SK-N-SH (cell line): Measurements from ENCODE around the gene NLRP4. TPM values are rescaled to one million over a fixed set of nuclear protein-coding genes. Genes with fewer than 3 reads are reported as not detected.

Source experiments
- CTCF ChIA-PET: fragments of 300-600, 350-600 bp; formaldehyde crosslinking; extraction: SDS; loops from one replicate; lab custom pipeline; 2021; lab: Yijun Ruan, JAX
- POLR2A ChIA-PET: fragments of 350-600 bp; sonication (Branson Sonifier 250); formaldehyde crosslinking; extraction: SDS; loops from one replicate; lab custom pipeline; 2020; ENCODE audit warnings: antibody characterized with exemption, inconsistent platforms; lab: Yijun Ruan, JAX
- DNase-seq: peaks from one replicate; pipeline ENCODE4 v3.0.0; 2012
- H2AFZ ChIP-seq: fragments of 200-600 bp; sonication (generic); 2 replicates; pipeline ENCODE4 v1.8.1; 2016; ENCODE audit warnings: antibody characterized with exemption, mild to moderate bottlenecking, low read depth
- H3F3A ChIP-seq: fragments of 200-600 bp; sonication (generic); replicated peaks from 2 replicates; pipeline ENCODE3; 2016; ENCODE audit warnings: antibody characterized with exemption, mild to moderate bottlenecking; ENCODE audit not compliant: insufficient read depth
- H3K27ac ChIP-seq, 2 experiments: fragments of 200-500 bp in 1 of 2; fragments of 200-600 bp in 1 of 2; sonication (Bioruptor generic) in 1 of 2; sonication (generic), shearing (Covaris generic) in 1 of 2; 2 replicates each; pipeline versions ENCODE4 v1.5.1 to v1.6.1; 2014 to 2016; ENCODE audit warnings: low read depth in 2 of 2, inconsistent platforms in 1 of 2, low read length in 1 of 2, mild to moderate bottlenecking in 1 of 2, mixed read lengths in 1 of 2
- H3K27me3 ChIP-seq: fragments of 200-600 bp; sonication (generic), shearing (Covaris generic); 2 replicates; pipeline ENCODE4 v1.6.1; 2016; ENCODE audit warnings: mixed run types; ENCODE audit not compliant: insufficient read depth
- H3K36me3 ChIP-seq, 2 experiments: fragments of 200-500 bp in 1 of 2; fragments of 200-600 bp in 1 of 2; sonication (Bioruptor generic) in 1 of 2; sonication (generic) in 1 of 2; replicated peaks in 1 of 2; 2 replicates each; pipeline versions ENCODE3 to v1.5.1; 2014 to 2016; ENCODE audit warnings: low read length in 1 of 2, mild to moderate bottlenecking in 1 of 2; ENCODE audit not compliant: insufficient read depth in 2 of 2, control insufficient read depth in 1 of 2
- H3K4me1 ChIP-seq, 2 experiments: fragments of 200-500 bp in 1 of 2; fragments of 200-600 bp in 1 of 2; sonication (Bioruptor generic) in 1 of 2; sonication (generic), shearing (Covaris generic) in 1 of 2; 2 replicates each; pipeline versions ENCODE4 v1.5.1 to v1.6.1; 2014 to 2016; ENCODE audit warnings: low read depth in 1 of 2, low read length in 1 of 2, mixed run types in 1 of 2; ENCODE audit not compliant: insufficient read depth in 2 of 2, control insufficient read depth in 1 of 2
- H3K4me2 ChIP-seq: fragments of 200-600 bp; sonication (generic), shearing (Covaris generic); 2 replicates; pipeline ENCODE4 v1.6.1; 2017; ENCODE audit warnings: mixed run types
- H3K4me3 ChIP-seq, 2 experiments: fragments of 200-500 bp in 1 of 2; fragments of 200-600 bp in 1 of 2; sonication (Bioruptor generic) in 1 of 2; sonication (generic), shearing (Covaris generic) in 1 of 2; 2 replicates each; pipeline versions ENCODE4 v1.5.1 to v1.8.1; 2014 to 2016; ENCODE audit warnings: low read depth in 2 of 2, inconsistent platforms in 1 of 2, low read length in 1 of 2, mild to moderate bottlenecking in 1 of 2, mixed read lengths in 1 of 2, moderate library complexity in 1 of 2
- H3K79me2 ChIP-seq: fragments of 200-600 bp; sonication (generic); 2 replicates; pipeline ENCODE4 v1.8.1; 2017; ENCODE audit warnings: mild to moderate bottlenecking; ENCODE audit not compliant: insufficient read depth
- H3K9ac ChIP-seq: fragments of 200-600 bp; sonication (generic); 2 replicates; pipeline ENCODE4 v1.6.1; 2017; ENCODE audit warnings: mixed run types
- H3K9me2 ChIP-seq: fragments of 200-600 bp; sonication (generic); 2 replicates; pipeline ENCODE4 v1.6.1; 2017; ENCODE audit warnings: mixed run types
- H3K9me3 ChIP-seq: fragments of 200-600 bp; sonication (generic); 2 replicates; pipeline ENCODE4 v1.6.1; 2017; ENCODE audit warnings: mixed run types, mild to moderate bottlenecking, moderate library complexity
- H4K20me1 ChIP-seq: fragments of 200-600 bp; sonication (generic); 2 replicates; pipeline ENCODE4 v1.6.1; 2017; ENCODE audit warnings: mild to moderate bottlenecking, mixed run types; ENCODE audit not compliant: insufficient read depth
- CHD2 ChIP-seq: fragments of 150-350 bp; IDR thresholded peaks from 2 replicates; pipeline ENCODE4 v1.6.1; 2018; ENCODE audit warnings: low read length; ENCODE audit not compliant: partially characterized antibody
- FOSL2 ChIP-seq: IDR thresholded peaks from 2 replicates; pipeline ENCODE4 v1.4.0; 2012; ENCODE audit warnings: low read depth, mild to moderate bottlenecking, moderate library complexity, borderline replicate concordance
- GABPA ChIP-seq: IDR thresholded peaks from 2 replicates; pipeline ENCODE4 v1.4.0; 2012; ENCODE audit warnings: low read depth, mild to moderate bottlenecking
- GATA2 ChIP-seq: sonication (generic); formaldehyde crosslinking; IDR thresholded peaks from 2 replicates; pipeline ENCODE4 v1.5.0; 2020; ENCODE audit warnings: mild to moderate bottlenecking, missing genetic modification reagents
- MEF2A ChIP-seq: IDR thresholded peaks from 2 replicates; pipeline ENCODE4 v1.4.0; 2012; ENCODE audit warnings: low read depth, borderline replicate concordance
- SIN3A ChIP-seq: IDR thresholded peaks from 2 replicates; pipeline ENCODE4 v1.6.1; 2012; ENCODE audit warnings: low read depth, mild to moderate bottlenecking, low read length, moderate library complexity, borderline replicate concordance
- TAF1 ChIP-seq: IDR thresholded peaks from 2 replicates; pipeline ENCODE4 v1.6.1; 2012; ENCODE audit warnings: low read depth, mild to moderate bottlenecking, low read length, moderate library complexity, borderline replicate concordance
- TCF12 ChIP-seq: IDR thresholded peaks from 2 replicates; pipeline ENCODE4 v1.4.0; 2012
- YY1 ChIP-seq: IDR thresholded peaks from 2 replicates; pipeline ENCODE4 v1.4.0; 2012; ENCODE audit warnings: low read depth, mild to moderate bottlenecking
- WGBS: methylation state at CpG from one replicate; pipeline ENCODE4 v1.1.6; 2017; ENCODE audit warnings: low lambda C conversion rate; 5-methylcytosine and 5-hydroxymethylcytosine counted together
- polyA plus RNA-seq, 3 experiments: library from polyadenylated mRNA; depleted of rRNA; stranded (reverse); fragments of >200 nt; gene quantifications; 2 replicates each; pipeline ENCODE4 v1.2.3, GENCODE V29; 2012
- TF ChIP-seq, protein P1 (sequence below): IDR thresholded peaks from 2 replicates; pipeline ENCODE4 v1.4.0; 2012; ENCODE audit warnings: low read depth, borderline replicate concordance
- TF ChIP-seq, protein P2 (sequence below): fragments of 200-600 bp; sonication (generic); IDR thresholded peaks from 2 replicates; pipeline ENCODE4 v1.6.1; 2017; ENCODE audit warnings: antibody characterized with exemption, mild to moderate bottlenecking, moderate library complexity

Gene NLRP4
- polyA plus RNA-seq, 1 of the 3 experiments (the other 2 are of a cell fraction), result 0.02 TPM

GRCh38 chr19:55913643-55914268 lies 77.4 kb downstream of the NLRP4 start:
- 0% methylated on average over 7 of the region's 9 CpGs for WGBS
- CTCF ChIA-PET, result interaction anchor here (0.7 to 1.6 kb wide), 3 partner anchors 10 to 23 kb away, joined by 3 to 4 read pairs (median 4); no protein-coding TSS in a partner anchor
- TF ChIP-seq, protein P1, sequence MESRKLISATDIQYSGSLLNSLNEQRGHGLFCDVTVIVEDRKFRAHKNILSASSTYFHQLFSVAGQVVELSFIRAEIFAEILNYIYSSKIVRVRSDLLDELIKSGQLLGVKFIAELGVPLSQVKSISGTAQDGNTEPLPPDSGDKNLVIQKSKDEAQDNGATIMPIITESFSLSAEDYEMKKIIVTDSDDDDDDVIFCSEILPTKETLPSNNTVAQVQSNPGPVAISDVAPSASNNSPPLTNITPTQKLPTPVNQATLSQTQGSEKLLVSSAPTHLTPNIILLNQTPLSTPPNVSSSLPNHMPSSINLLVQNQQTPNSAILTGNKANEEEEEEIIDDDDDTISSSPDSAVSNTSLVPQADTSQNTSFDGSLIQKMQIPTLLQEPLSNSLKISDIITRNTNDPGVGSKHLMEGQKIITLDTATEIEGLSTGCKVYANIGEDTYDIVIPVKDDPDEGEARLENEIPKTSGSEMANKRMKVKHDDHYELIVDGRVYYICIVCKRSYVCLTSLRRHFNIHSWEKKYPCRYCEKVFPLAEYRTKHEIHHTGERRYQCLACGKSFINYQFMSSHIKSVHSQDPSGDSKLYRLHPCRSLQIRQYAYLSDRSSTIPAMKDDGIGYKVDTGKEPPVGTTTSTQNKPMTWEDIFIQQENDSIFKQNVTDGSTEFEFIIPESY, result no peak
- TF ChIP-seq, protein P2, sequence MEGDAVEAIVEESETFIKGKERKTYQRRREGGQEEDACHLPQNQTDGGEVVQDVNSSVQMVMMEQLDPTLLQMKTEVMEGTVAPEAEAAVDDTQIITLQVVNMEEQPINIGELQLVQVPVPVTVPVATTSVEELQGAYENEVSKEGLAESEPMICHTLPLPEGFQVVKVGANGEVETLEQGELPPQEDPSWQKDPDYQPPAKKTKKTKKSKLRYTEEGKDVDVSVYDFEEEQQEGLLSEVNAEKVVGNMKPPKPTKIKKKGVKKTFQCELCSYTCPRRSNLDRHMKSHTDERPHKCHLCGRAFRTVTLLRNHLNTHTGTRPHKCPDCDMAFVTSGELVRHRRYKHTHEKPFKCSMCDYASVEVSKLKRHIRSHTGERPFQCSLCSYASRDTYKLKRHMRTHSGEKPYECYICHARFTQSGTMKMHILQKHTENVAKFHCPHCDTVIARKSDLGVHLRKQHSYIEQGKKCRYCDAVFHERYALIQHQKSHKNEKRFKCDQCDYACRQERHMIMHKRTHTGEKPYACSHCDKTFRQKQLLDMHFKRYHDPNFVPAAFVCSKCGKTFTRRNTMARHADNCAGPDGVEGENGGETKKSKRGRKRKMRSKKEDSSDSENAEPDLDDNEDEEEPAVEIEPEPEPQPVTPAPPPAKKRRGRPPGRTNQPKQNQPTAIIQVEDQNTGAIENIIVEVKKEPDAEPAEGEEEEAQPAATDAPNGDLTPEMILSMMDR, result peak; percentile 52

DNA sequence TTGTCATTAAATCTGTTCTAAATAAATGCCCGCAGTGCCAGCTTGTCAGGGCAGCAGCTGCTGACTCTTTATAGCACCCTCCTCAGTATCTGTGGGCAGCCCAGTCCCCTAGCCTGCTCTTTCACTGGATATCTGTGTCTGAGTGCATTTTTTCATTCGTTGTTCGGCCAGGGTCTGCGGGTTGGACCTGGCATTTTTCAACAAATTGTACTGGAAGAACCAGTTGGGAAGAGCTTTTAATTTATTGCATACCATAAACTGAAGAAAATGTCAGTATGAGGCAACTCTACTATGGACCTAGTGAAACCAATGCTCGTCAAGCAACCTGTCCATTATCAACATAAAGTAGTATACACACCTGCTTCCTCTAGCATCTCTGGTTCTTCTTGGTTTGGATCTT lies 87.2 kb downstream of the NLRP4 start:
- no peaks in the 10 kb centered on the region for H3K27me3 ChIP-seq
- no peaks in the 10 kb centered on the region for H3K9me3 ChIP-seq
- H3K36me3 ChIP-seq, result no peaks in the 10 kb centered on the region
- H2AFZ ChIP-seq, result no peak overlapping the region
- no peak overlapping the region for H3K27ac ChIP-seq
- no peak for DNase-seq
- ChIA-PET POLR2A (no interaction called here), CTCF (interaction anchor here (1.2 kb wide), 1 partner anchor 10 kb away, joined by 4 read pairs; no protein-coding TSS in a partner anchor)
- no peak overlapping the region for H3K9ac ChIP-seq
- H3K4me1 ChIP-seq, result no peaks in the 10 kb centered on the region
- no peaks in the 10 kb centered on the region for H3K9me2 ChIP-seq
- H3K79me2 ChIP-seq, result no peaks in the 10 kb centered on the region
- 0% methylated on average over 5 of the region's 5 CpGs for WGBS
- H4K20me1 ChIP-seq, result no peaks in the 10 kb centered on the region
- no peak for TF ChIP-seq GABPA
- no peak for TF ChIP-seq TAF1
- no peak for TF ChIP-seq CHD2
- no peak for TF ChIP-seq MEF2A
- TF ChIP-seq TCF12, result no peak
- no peak for TF ChIP-seq GATA2
- TF ChIP-seq, protein P1, result no peak
- TF ChIP-seq YY1, result no peak
- no peak for TF ChIP-seq SIN3A
- TF ChIP-seq FOSL2, result no peak
- no peaks in the 10 kb centered on the region for H3F3A ChIP-seq
- H3K4me3 ChIP-seq, result no peak overlapping the region
- no peak overlapping the region for H3K4me2 ChIP-seq

More at GRCh38 chr19:55913643-55914268, 77.4 kb downstream of the NLRP4 start:
- H3K27ac ChIP-seq, result no peak overlapping the region
- H3K4me3 ChIP-seq, result no peak overlapping the region
- H3K9me2 ChIP-seq, result no peaks in the 10 kb centered on the region
- H3K36me3 ChIP-seq, result no peaks in the 10 kb centered on the region
- no peaks in the 10 kb centered on the region for H4K20me1 ChIP-seq
- peaks cover 7% of the 10 kb centered on the region; the same call in 1 of the 2 replicates for H3K27me3 ChIP-seq
- no peak overlapping the region for H3K4me2 ChIP-seq
- no peak overlapping the region for H2AFZ ChIP-seq
- H3F3A ChIP-seq, result no peaks in the 10 kb centered on the region
- no peaks in the 10 kb centered on the region for H3K79me2 ChIP-seq
- no peak overlapping the region for H3K9ac ChIP-seq
- POLR2A ChIA-PET, result no interaction called here
- H3K9me3 ChIP-seq, result no peaks in the 10 kb centered on the region
- DNase-seq, result peak; percentile 23
- H3K4me1 ChIP-seq, result no peaks in the 10 kb centered on the region
